Ramos (cell line): ENCODE data around the gene ITSN2.

Source experiments
- in situ Hi-C: fragments of 300-500 bp; cut with MboI; formaldehyde crosslinking; loops from one replicate; pipeline ENCODE4 v1.14.3; 2022; ENCODE audit warnings: low sequenced_read_pairs; ENCODE audit not compliant: unreplicated experiment

The ITSN2 gene

GRCh38 chr2:24276349-24276899, 83.9 kb downstream of the ITSN2 start:
- in situ Hi-C loops = no loop called here

DNA sequence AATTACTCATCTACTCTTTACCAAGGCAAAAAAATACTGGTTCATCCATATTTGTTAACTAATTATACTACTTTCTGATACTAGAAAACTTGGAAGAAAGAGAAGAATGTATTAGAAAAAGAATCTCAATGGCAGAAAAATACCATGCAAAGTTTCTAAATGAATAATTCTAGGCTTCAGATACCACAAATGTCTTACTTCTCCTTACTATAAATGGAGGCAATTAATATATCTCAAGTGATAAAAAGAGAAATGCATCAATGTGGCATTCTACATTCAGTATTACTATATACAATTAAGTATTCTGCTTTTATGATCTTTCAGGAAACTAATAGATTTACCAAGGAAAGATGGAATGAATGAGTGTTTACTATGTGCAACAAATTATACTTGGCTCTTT, 85.5 kb downstream of the ITSN2 start:
- in situ Hi-C loops = no loop called here

DNA sequence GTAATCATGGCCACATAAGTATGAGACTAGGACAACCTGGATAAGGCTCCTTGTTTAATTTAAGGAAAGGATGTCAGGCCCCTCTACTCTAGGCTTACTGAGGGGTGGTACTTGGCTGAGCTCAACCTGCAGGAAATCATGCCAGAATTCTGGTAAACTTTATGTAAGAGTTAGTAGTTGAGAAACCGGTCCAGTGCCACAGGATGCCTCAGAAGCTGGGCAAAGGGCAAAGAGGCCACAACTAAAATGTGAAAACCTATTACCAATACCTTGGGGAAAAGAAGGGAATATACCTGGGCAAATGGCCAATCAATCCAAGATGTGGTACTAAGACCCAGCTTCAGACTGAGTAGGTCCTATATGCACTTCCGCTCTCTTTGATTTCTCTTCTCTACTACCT, 86.7 kb downstream of the ITSN2 start:
- in situ Hi-C loops = no loop called here

- in situ Hi-C loops = no loop called here
Measured at GRCh38 chr2:24272907-24273306, 87.4 kb downstream of the ITSN2 start.

- in situ Hi-C loops = no loop called here
Measured at GRCh38 chr2:24272161-24272802, 88.1 kb downstream of the ITSN2 start.

DNA sequence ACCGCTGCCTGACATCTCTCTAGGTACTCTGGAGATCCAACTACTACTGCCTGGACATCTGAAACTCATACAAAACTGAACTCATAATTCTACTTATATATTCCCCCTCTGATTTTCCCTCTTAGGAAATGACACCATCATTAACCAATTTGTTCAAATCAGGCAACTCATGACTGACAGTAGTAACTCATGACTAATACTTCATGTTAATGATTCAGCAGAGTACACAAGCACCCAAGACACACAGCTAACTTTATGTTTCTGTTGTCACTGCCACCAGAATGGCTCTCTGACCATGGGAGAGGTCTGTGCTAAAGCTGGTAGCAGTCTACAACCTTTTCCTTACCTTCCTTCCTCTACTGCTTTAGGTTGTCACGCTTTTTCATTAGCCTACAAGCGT, 91.1 kb downstream of the ITSN2 start:
- in situ Hi-C loops = no loop called here

DNA sequence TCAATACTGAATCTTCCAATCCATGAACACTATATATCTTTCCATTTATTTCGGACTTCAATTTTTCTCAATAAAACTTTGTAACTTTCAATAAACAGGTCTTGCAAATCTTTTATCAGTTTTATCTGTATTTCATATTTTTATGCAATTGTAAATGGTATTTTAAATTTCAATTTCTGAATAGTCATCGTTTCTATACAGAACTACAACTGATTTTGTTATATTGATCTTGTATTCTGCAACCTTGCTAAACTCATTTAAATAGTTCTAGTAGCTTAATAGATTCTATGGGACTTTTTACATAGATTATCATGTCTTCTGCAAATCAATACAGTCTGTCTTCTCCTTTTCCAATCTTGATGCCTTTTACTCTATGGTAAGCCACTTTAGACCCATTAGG, 95.1 kb downstream of the ITSN2 start:
- in situ Hi-C loops = no loop called here

- in situ Hi-C loops = no loop called here
Measured at GRCh38 chr2:24262421-24262970, 97.8 kb downstream of the ITSN2 start.

- in situ Hi-C loops = no loop called here
Measured at GRCh38 chr2:24261441-24261840, 98.9 kb downstream of the ITSN2 start.

GRCh38 chr2:24259316-24259715, 101.0 kb downstream of the ITSN2 start:
- in situ Hi-C loops = no loop called here

DNA sequence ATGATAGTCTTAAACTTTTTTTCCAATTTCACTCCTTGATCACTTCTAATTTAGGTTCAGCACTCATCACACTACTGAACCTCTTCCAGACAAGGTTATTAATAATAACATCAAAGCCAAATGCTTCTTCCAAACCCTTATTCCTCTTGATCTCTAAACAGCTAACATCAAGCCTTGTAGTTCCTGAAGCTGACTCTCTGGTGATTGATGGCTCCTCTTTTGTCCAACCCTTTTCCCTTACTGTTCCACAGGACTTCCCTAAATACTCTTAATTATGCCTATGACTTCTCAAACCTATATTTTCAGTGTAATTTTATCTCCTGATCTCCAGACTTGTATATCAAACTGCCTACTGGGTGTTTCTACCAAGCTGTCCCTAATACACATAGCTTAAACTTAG, 101.6 kb downstream of the ITSN2 start:
- in situ Hi-C loops = no loop called here

DNA sequence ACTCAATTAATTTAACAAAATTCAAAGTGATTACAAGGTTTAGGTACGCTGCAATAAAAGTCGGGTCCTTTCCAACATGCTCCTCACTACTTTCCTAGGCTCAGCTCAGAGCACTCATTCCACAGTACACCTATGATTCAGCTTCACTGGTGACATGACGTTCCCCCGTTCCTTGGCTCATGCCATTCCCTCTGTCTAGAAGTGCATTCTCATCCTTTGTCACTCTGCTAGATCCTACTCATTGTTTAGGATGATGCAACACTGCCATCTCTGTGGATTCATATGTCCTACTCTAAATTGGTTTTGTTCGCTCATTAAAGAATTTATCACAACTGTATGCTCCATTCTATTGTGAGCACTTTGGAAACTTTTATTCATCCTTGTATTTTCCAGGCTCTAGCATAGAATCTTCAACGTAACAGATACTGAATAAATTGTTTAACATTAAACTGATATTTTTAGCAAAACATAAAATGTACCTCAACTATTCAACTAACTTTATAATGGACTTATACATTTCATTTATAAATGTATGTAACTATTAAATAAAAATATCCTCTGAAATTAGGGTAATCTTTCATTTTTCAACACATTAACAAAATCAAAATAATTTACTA, 106.9 kb downstream of the ITSN2 start:
- in situ Hi-C loops = no loop called here

GRCh38 chr2:24247592-24247991, 112.7 kb downstream of the ITSN2 start:
- in situ Hi-C loops = no loop called here

- in situ Hi-C loops = no loop called here
Measured at GRCh38 chr2:24247164-24247563, 113.2 kb downstream of the ITSN2 start.

- in situ Hi-C loops = no loop called here
Measured at GRCh38 chr2:24245986-24246776, 114.2 kb downstream of the ITSN2 start.

DNA sequence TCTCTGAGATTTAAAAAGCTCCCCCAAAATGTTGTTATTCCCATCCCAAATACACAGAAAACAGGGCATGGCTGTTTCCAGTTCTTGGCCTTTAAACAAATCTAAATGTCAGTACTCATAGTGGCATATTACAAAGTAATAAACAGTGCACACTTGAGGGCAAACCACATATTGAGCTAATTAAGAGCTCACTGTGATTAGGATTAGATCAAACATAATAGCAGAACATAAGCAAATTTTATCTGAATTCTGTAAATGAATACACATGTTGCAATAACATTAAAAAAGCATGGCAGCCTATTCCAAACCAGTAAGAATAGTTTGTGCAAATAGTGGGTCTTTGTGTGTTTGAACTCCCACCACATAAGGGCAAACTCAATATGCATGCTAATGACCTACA, 118.8 kb downstream of the ITSN2 start:
- in situ Hi-C loops = no loop called here

- in situ Hi-C loops = no loop called here
Measured at GRCh38 chr2:24239553-24239952, 120.8 kb downstream of the ITSN2 start.

GRCh38 chr2:24238158-24238557, 122.2 kb downstream of the ITSN2 start:
- in situ Hi-C loops = no loop called here

DNA sequence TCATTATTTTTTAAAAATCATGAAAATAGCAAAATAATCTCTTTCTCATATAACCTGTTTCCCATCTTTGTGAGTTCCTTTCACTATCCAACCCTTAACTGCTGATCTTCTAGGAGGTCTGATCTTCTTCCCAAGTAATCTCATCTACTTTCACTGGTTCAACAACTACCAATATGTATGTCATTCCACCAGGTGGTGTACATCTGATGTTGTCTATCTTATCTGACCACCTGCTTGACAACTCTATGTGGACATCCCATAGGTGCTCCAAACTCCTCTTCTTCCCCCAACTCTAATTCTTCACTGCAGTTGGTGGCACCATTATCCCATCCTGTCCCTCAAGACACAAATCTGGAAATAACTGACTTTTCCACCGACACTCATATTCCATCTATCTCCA, 123.0 kb downstream of the ITSN2 start:
- in situ Hi-C loops = no loop called here

DNA sequence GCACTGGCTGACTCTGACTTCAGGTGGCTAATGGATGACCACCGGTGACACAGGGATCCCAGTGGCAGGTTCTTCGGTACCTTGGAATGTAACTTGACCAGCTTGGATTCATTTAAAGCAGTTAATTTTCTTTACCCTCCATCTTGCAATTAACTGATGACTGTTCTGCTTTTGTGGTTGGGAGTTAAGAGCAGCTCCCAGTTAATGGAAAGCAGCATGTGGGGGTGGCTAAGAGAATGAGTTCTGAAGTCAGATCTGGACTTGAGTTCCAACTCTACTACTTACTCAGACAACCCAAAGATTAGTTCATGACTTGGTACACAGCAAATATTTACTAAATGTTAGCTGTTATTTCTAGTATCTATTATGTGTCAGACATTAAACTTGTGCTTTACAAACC, 127.0 kb downstream of the ITSN2 start:
- in situ Hi-C loops = no loop called here

DNA sequence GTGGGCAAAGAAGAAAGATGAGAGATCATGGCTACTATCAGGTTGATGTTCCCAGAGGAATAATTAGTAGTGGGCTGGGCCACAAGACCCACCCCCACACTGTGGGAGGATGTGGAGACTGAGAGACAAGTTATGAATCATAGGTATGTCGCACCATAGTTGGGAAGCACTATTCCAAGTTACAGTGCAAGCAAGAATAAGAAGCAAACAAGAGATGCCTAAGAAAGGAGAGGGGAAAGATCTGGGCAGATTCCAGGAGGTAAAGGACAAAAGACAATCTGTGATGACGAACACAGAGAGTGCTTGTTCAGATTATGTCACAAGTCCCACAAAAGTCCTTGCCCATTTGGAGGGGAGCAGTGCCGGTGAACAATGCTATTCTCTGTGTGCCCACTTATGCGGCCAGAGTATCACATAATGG, 128.9 kb downstream of the ITSN2 start:
- in situ Hi-C loops = no loop called here
